ENCODE data around the gene ESRP2.

The ESRP2 gene

GRCh38 chr16:68194251-68194650, 41.7 kb downstream of the ESRP2 start (continued):
- no peak for TF ChIP-seq KLF1 (tag by site-specific recombination; IDR thresholded peaks at IDR 0.05)
- TF ChIP-seq ZNF274 (IDR thresholded peaks at IDR 0.05; ENCODE audit: low read length) = no peak
- no peak for TF ChIP-seq ZNF274 (tag by site-specific recombination; IDR thresholded peaks at IDR 0.05; ENCODE audit: borderline replicate concordance)
- TF ChIP-seq PBX3 (CRISPR knock-in tag; IDR thresholded peaks at IDR 0.05) = no peak
- no peak for TF ChIP-seq PRDM1 (tag by site-specific recombination; IDR thresholded peaks at IDR 0.05)
- no peak for TF ChIP-seq ZBTB49 (tag by site-specific recombination; IDR thresholded peaks at IDR 0.05; ENCODE audit: low read depth)
- TF ChIP-seq ZNF175 (tag by site-specific recombination; IDR thresholded peaks at IDR 0.05) = no peak
- TF ChIP-seq SP3 (tag by site-specific recombination; IDR thresholded peaks at IDR 0.05) = no peak

DNA sequence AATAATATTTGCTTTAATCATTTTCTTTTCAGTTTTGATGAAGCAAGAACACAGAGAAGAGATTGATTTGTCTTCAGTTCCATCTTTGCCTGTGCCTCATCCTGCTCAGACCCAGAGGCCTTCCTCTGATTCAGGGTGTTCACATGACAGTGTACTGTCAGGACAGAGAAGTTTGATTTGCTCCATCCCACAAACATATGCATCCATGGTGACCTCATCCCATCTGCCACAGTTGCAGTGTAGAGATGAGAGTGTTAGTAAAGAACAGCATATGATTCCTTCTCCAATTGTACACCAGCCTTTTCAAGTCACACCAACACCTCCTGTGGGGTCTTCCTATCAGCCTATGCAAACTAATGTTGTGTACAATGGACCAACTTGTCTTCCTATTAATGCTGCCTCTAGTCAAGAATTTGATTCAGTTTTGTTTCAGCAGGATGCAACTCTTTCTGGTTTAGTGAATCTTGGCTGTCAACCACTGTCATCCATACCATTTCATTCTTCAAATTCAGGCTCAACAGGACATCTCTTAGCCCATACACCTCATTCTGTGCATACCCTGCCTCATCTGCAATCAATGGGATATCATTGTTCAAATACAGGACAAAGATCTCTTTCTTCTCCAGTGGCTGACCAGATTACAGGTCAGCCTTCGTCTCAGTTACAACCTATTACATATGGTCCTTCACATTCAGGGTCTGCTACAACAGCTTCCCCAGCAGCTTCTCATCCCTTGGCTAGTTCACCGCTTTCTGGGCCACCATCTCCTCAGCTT, 45.0 kb downstream of the ESRP2 start:
- Histone ChIP-seq H3K27ac (ENCODE audit: extremely low read depth, low read depth, low read length) (no peak overlapping the region), H3K4me3 (ENCODE audit: low read depth, low read length) (no peak overlapping the region), H3K9me3 (ENCODE audit: control insufficient read depth, insufficient read depth, low read depth, low read length) (no peaks in the 10 kb centered on the region), H3K4me1 (ENCODE audit: control insufficient read depth, insufficient read depth, low read length) (no peaks in the 10 kb centered on the region), H3K36me3 (ENCODE audit: control insufficient read depth in 2 of 2, insufficient read depth in 1 of 2, low read length in 2 of 2) (peaks cover 0 to 48% of the 10 kb centered on the region in 2 experiments; a peak in 1 of 3 replicates)
- POLR2A ChIA-PET = no interaction called here
- CTCF ChIA-PET = no interaction called here
- TF ChIP-seq BCL11A (tag by site-specific recombination; IDR thresholded peaks at IDR 0.05; ENCODE audit: low read depth) (no peak), ZNF239 (tag by site-specific recombination; IDR thresholded peaks at IDR 0.05) (no peak), ZNF37A (tag by site-specific recombination; IDR thresholded peaks at IDR 0.05) (no peak), ZNF114 (tag by site-specific recombination; IDR thresholded peaks at IDR 0.05) (no peak), ZNF148 (tag by site-specific recombination; IDR thresholded peaks at IDR 0.05; ENCODE audit: borderline replicate concordance) (no peak), MEIS1 (CRISPR knock-in tag; IDR thresholded peaks at IDR 0.05; ENCODE audit: borderline replicate concordance) (no peak), ZSCAN23 (tag by site-specific recombination; IDR thresholded peaks at IDR 0.05) (no peak), ZNF24 (tag by site-specific recombination; IDR thresholded peaks at IDR 0.05) (no peak), ZBTB8A (tag by site-specific recombination; IDR thresholded peaks at IDR 0.05) (no peak), ZNF26 (tag by site-specific recombination; IDR thresholded peaks at IDR 0.05) (no peak), ZSCAN5A (tag by site-specific recombination; IDR thresholded peaks at IDR 0.05) (no peak)

All from HEK293 (cell line).